Measurements from ENCODE around the gene JHY.

The JHY gene

DNA sequence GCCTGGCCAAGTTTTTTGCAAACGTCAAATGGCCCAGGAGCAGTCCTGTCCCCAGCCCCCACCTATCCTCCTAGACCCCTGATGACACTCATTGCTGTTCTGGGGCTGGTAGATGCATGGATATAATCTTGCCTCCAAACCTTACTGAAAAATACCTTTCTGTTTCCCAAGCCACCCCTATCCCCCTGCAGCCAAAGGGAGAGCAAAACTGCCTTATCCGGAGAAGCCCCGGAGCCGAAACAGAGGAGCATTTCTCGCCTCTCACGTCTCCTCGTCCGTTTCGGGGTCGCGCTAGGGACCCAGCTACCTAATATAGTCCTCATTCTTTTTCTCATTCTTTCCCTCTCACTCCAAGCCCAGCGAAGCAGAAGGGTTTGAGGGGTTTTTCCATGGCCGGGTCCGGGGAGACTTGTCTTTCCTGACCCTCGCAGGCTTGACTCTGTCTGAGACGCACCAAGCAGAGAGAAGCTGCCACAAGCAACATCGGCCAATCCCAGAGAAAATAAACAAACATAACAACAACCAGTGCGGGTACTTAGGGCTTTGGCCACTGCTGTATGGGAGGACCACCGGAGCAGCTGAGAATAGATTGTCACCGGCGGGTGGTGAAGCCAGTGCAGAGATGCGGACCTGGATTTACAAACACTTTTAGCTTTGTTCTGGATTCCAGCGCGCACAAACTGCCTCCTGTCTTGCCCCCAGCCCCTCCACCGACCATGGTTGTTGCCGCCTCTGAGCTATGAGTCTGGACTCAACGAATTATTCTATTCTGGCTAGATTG, 97.4 kb downstream of the JHY start:
- H3K36me3 Mint-ChIP-seq (ENCODE audit: low read depth), result peaks cover 3% of the 10 kb centered on the region
- TF ChIP-seq CTCF (IDR thresholded peaks at IDR 0.05; ENCODE audit: unreplicated experiment in 3 of 3), result no peak

DNA sequence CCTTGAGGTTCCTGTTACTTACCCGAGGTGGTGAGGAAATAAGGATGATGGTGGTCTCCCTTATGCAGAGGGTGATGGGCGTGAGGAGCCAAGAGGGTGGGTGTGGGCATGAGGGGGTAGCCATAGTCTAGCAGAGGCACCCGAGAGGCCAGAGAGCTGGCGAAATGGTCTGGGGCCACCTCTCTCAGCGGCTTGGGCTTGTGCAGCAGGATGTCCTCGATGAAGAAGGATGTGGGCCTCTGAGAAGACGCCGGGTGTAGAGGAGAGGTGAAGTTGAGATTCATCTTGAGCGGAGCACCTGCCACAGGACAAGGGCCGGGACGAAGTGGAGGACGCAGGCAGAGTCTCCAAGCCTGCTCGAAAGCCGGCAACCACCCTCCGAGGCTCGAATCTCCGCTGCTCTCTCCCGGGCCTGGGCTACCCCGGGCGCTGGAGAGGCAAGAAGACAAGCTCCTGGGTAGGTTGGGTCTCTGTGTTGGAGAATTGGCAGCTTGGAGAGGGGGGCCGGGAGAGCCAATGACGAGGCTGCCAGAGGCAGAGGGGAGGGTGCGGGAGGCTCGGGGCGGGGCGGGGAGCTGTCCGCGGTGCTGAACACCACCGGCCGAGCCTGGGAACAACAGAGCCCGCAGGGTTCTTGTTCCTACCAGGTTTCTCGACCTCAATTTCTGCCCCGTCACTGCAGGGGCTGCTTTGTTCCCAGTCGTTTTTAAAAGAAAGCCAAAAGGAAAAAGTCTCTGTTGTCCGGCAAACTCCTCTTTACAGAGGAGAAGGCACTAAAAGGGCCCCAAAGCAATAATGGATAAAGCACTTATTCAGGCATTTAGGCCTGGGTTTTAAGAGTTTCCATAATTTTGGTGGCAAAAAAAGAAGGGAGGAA, 99.1 kb downstream of the JHY start, which contains the start of gene BSX:
Gene BSX (minus strand): TSS at position 447 of the 877 bp plus-strand sequence. CDS start 163 bp downstream, at position 284.
- no peak for TF ChIP-seq CTCF (IDR thresholded peaks at IDR 0.05; ENCODE audit: unreplicated experiment in 3 of 3)
- Mint-ChIP-seq H3K4me1 (peaks cover 19% of the 10 kb centered on the region), H3K27me3 (ENCODE audit: low read depth) (peaks cover 100% of the 10 kb centered on the region), H3K4me3 (peak within 1 kb of the TSS in 1 of 3 experiments; percentile 44), H3K9me3 (peaks cover 12% of the 10 kb centered on the region), H3K36me3 (ENCODE audit: low read depth) (peaks cover 3% of the 10 kb centered on the region), H3K27ac (no peak within 1 kb of the TSS)

More for the DNA sequence above, 97.4 kb downstream of the JHY start:
- Mint-ChIP-seq H3K27ac (no peak overlapping the region), H3K4me1 (peaks cover 26% of the 10 kb centered on the region), H3K4me3 (peak overlapping the region in 2 of 3 experiments; percentile 2 to 29), H3K9me3 (peaks cover 9% of the 10 kb centered on the region), H3K27me3 (ENCODE audit: low read depth) (peaks cover 100% of the 10 kb centered on the region)

DNA sequence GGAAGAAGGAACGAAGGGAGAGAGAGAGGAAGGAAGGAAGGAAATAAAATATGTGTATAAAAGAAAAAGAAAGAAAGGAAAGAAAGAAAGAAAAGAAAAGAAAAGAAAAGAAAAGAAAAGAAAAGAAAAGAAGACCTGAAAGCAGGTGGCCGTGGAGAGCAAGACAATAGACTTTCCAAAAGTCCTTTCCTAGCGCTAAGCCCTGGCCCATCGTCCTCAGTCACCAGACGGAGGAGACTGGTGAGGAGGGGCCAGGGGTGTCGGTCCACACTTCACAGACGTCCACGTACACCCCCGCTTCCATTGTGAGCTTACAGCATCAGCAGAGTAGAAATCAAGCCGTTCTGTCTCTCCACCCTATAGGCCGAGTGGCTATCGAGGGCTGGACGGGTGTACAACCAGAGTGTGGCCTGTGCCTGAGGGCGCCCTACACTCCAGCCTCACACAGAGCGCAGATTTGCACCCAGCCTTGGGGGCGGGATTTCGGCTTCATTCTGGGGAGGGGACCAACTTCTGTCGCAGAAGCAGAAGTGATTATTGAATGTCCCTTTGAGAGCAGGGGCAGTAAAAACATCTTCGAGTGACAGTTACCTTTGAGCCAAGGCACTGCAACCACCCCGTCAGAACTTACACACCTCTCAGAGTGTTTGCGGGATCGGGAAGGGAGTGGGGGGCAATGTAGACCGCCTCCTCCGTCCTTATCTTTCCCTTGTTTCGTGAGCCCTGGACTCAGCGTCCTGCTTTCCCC, 101.1 kb downstream of the JHY start:
- no peak overlapping the region for H3K27ac Mint-ChIP-seq
- H3K36me3 Mint-ChIP-seq (ENCODE audit: low read depth), result no peaks in the 10 kb centered on the region
- H3K27me3 Mint-ChIP-seq (ENCODE audit: low read depth), result peaks cover 99% of the 10 kb centered on the region
- H3K4me1 Mint-ChIP-seq, result peaks cover 5% of the 10 kb centered on the region
- peaks cover 10% of the 10 kb centered on the region for H3K9me3 Mint-ChIP-seq
- TF ChIP-seq CTCF (IDR thresholded peaks at IDR 0.05; ENCODE audit: unreplicated experiment in 3 of 3), result no peak
- H3K4me3 Mint-ChIP-seq, result peak overlapping the region; percentile 68 to 80 (median 74)

DNA sequence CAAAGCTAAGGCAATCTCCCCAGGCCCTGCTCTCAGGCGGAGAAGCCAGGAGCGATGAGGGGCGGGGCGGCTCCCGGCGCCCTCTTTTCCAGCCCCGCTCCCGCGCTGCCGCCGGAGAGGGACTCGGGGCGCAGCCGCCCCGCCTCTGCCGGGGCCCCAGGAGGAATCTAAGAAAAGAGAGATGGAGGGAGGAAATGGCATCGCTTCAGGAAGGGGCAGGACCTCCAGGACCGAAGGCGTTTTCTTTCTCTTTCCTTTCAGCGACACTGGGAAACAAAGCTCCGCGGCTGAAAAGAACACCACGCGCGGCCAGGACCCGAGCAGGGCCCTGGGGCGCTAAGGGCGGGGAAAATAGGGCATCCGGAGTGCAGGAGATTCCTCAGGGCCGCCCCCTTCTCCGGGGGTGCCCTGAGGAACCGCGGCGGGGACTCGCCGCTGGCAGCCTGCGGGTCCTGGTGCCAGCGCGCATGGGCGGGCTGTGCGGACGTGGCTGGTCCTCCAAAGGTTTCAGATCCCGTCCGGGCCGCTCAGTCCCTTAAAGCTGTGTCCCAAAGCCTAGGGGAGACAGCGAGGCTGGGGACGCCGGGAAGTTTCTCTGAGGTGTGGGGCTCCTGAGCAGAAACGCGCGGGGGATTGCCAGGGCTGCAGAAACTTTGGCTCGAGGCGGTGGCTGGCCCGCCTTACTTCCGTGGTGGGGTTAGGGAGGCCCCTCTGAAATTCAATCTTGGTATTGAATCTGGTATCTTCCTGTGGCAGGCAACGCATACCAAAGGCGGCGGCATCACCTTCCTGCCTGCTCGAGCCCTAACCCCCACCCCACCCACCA, 101.8 kb downstream of the JHY start:
- TF ChIP-seq CTCF (IDR thresholded peaks at IDR 0.05; ENCODE audit: unreplicated experiment in 3 of 3), result no peak
- peaks cover 99% of the 10 kb centered on the region for H3K27me3 Mint-ChIP-seq (ENCODE audit: low read depth)
- H3K4me1 Mint-ChIP-seq, result peaks cover 5% of the 10 kb centered on the region
- peak overlapping the region; percentile 80 to 86 (median 81) for H3K4me3 Mint-ChIP-seq
- H3K9me3 Mint-ChIP-seq, result peaks cover 10% of the 10 kb centered on the region
- H3K27ac Mint-ChIP-seq, result no peak overlapping the region
- H3K36me3 Mint-ChIP-seq (ENCODE audit: low read depth), result no peaks in the 10 kb centered on the region

DNA sequence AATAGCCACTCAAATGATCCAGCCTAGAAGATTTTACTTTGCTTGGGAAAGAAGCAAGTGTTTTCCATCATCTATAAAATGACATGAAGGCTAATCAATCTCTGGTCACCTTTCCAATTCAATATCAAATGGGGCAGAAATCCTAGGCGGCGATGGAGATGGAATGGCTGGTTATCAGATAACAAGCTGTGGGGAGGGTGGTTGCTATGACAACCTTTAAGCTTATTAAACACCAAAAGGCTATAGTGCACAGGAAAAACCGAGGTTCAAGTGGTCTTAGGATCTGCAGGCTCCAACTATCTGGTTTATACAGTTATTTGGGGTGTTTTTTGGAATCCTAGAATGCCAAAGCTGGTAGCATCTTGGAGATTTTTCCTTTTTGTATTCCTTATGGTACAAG, 113.0 kb downstream of the JHY start:
- Mint-ChIP-seq H3K4me1 (no peaks in the 10 kb centered on the region), H3K9me3 (no peaks in the 10 kb centered on the region), H3K27ac (no peak overlapping the region), H3K36me3 (ENCODE audit: low read depth) (no peaks in the 10 kb centered on the region), H3K4me3 (no peak overlapping the region), H3K27me3 (ENCODE audit: low read depth) (peaks cover 57% of the 10 kb centered on the region)
- TF ChIP-seq CTCF (IDR thresholded peaks at IDR 0.05; ENCODE audit: unreplicated experiment in 3 of 3), result no peak

Data from nephron (organoid).